Measurements from ENCODE around the gene EFL1. TPM values are rescaled to one million over a fixed set of nuclear protein-coding genes. Genes with fewer than 3 reads are reported as not detected.
A peak's percentile ranks its signal among the peaks of the same experiment; 100 is the strongest.
"Not testable (repeated sequence)": the region's sequence is repeated elsewhere in the genome, so short reads cannot be mapped to it uniquely, and the experiment has no call there.

EFL1 gene
- polyA plus RNA-seq, 1 donor (not counting 4 experiments of a cell fraction or from before 2014, with no cell fraction given) = 32.0 TPM

DNA sequence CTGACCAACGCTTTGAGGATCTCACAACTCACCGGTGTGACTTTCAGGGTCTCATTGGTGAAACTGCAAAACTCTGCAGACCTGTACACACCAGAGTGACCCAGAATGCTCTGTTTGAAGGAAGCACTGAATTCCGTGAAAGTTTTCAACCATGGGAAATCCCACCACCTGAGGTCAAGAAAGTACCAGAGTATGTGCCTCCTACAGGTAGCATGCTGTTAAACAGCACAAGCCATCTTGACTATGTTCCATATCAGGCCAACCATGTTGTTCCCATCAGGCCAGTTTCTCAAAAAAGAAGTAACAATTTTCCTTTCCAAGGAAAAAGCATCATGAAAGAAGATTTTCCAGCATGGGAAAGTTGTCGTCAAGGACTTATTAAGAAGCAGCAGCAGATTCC lies 19.9 kb upstream of the EFL1 start:
- H3K27me3 ChIP-seq (ENCODE audit: control insufficient read depth, extremely low read depth, insufficient read depth, low read length); H3K4me3 ChIP-seq (ENCODE audit: control insufficient read depth in 2 of 3, extremely low read depth in 1 of 3, insufficient read depth in 2 of 3, low read depth in 1 of 3, low read length in 3 of 3); H2AFZ ChIP-seq (ENCODE audit: control insufficient read depth, low read length); FAIRE-seq; H3K9me3 ChIP-seq (ENCODE audit: control insufficient read depth, low read depth, low read length); dilution Hi-C loops (cut with MboI; ENCODE audit: extremely low pct_ligation_motif_present, low sequenced_read_pairs); H3K27ac ChIP-seq (ENCODE audit: control insufficient read depth, insufficient read depth, low read length); H3K36me3 ChIP-seq (ENCODE audit: control insufficient read depth in 2 of 2, extremely low read depth in 1 of 2, insufficient read depth in 2 of 2, low read length in 2 of 2); H3K4me1 ChIP-seq (ENCODE audit: control insufficient read depth, extremely low read depth, insufficient read depth, low read length); H3K4me2 ChIP-seq (ENCODE audit: control insufficient read depth, extremely low read depth, insufficient read depth, low read depth, low read length); H4K20me1 ChIP-seq (ENCODE audit: control insufficient read depth, extremely low read depth, insufficient read depth, low read length); H3K79me2 ChIP-seq (ENCODE audit: control insufficient read depth, insufficient read depth, low read length); H3K9me1 ChIP-seq (ENCODE audit: control insufficient read depth, extremely low read depth, insufficient read depth, low read length); H3K9ac ChIP-seq (ENCODE audit: control insufficient read depth, extremely low read depth, insufficient read depth, low read length); DNase-seq (ENCODE audit: low read depth, low spot score): not testable (repeated sequence)

DNA sequence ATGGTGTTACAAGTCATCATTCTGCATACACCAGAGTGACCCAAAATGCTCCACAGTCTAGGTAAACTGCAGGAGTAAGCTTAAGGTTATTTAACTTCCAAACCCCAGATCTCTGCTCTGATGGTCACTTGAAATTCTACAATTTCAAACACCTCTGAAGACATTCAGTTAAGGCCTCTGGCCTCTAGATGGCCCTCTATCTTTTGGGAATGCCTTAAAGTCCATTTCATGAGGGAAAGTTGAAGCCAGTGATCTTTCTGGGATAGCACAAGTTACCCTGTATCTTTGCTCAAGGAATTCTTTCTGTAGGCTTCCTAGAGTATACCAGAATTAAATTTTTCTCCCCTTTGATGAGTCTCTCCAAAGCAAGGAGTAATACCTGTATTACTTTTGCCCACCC lies 18.7 kb upstream of the EFL1 start:
- H3K27ac ChIP-seq (ENCODE audit: control insufficient read depth, insufficient read depth, low read length); H2AFZ ChIP-seq (ENCODE audit: control insufficient read depth, low read length); DNase-seq (ENCODE audit: low read depth, low spot score); H3K4me2 ChIP-seq (ENCODE audit: control insufficient read depth, extremely low read depth, insufficient read depth, low read depth, low read length); H3K4me3 ChIP-seq (ENCODE audit: control insufficient read depth in 2 of 3, extremely low read depth in 1 of 3, insufficient read depth in 2 of 3, low read depth in 1 of 3, low read length in 3 of 3); H3K4me1 ChIP-seq (ENCODE audit: control insufficient read depth, extremely low read depth, insufficient read depth, low read length); H3K79me2 ChIP-seq (ENCODE audit: control insufficient read depth, insufficient read depth, low read length); H3K27me3 ChIP-seq (ENCODE audit: control insufficient read depth, extremely low read depth, insufficient read depth, low read length); dilution Hi-C loops (cut with MboI; ENCODE audit: extremely low pct_ligation_motif_present, low sequenced_read_pairs); H3K9me1 ChIP-seq (ENCODE audit: control insufficient read depth, extremely low read depth, insufficient read depth, low read length); H3K9ac ChIP-seq (ENCODE audit: control insufficient read depth, extremely low read depth, insufficient read depth, low read length); H3K9me3 ChIP-seq (ENCODE audit: control insufficient read depth, low read depth, low read length); H4K20me1 ChIP-seq (ENCODE audit: control insufficient read depth, extremely low read depth, insufficient read depth, low read length); H3K36me3 ChIP-seq (ENCODE audit: control insufficient read depth in 2 of 2, extremely low read depth in 1 of 2, insufficient read depth in 2 of 2, low read length in 2 of 2): not testable (repeated sequence)
- TF ChIP-seq, protein P1, sequence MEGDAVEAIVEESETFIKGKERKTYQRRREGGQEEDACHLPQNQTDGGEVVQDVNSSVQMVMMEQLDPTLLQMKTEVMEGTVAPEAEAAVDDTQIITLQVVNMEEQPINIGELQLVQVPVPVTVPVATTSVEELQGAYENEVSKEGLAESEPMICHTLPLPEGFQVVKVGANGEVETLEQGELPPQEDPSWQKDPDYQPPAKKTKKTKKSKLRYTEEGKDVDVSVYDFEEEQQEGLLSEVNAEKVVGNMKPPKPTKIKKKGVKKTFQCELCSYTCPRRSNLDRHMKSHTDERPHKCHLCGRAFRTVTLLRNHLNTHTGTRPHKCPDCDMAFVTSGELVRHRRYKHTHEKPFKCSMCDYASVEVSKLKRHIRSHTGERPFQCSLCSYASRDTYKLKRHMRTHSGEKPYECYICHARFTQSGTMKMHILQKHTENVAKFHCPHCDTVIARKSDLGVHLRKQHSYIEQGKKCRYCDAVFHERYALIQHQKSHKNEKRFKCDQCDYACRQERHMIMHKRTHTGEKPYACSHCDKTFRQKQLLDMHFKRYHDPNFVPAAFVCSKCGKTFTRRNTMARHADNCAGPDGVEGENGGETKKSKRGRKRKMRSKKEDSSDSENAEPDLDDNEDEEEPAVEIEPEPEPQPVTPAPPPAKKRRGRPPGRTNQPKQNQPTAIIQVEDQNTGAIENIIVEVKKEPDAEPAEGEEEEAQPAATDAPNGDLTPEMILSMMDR (optimal IDR thresholded peaks at IDR 0.05 in 1 of 3, IDR thresholded peaks at IDR 0.05 in 1 of 3, conservative IDR thresholded peaks at IDR 0.05 in 1 of 3; ENCODE audit: extremely low read depth in 1 of 3, insufficient read depth in 2 of 3, low read length in 3 of 3) = peak in 1 of 3 experiments; percentile 4
- peak; percentile 86 for FAIRE-seq

DNA sequence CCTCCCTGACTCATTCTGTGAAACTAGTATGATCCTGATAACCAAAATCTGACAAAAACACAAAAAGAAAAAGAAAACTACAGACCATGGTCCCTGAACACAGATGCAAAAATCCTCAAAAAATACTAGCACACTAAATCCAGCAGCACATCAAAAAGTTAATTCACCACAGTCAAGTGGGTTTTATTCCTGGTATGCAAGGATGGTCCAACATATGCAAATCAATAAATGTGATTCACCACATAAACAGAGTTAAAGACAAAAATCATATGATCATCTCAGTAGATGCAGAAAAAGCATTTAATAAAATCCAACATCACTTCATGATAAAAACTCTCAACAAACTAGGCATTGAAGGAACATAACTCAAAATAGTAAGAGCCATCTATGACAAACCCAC lies 12.9 kb upstream of the EFL1 start:
- H3K4me2 ChIP-seq (ENCODE audit: control insufficient read depth, extremely low read depth, insufficient read depth, low read depth, low read length) = no peak overlapping the region
- dilution Hi-C loops (cut with MboI; ENCODE audit: extremely low pct_ligation_motif_present, low sequenced_read_pairs) = no loop called here
- H3K9me3 ChIP-seq (ENCODE audit: control insufficient read depth, low read depth, low read length) = peaks cover 3% of the 10 kb centered on the region
- H3K36me3 ChIP-seq (ENCODE audit: control insufficient read depth in 2 of 2, extremely low read depth in 1 of 2, insufficient read depth in 2 of 2, low read length in 2 of 2) = no peaks in the 10 kb centered on the region
- no peaks in the 10 kb centered on the region for H4K20me1 ChIP-seq (ENCODE audit: control insufficient read depth, extremely low read depth, insufficient read depth, low read length)
- no peaks in the 10 kb centered on the region for H3K27me3 ChIP-seq (ENCODE audit: control insufficient read depth, extremely low read depth, insufficient read depth, low read length)
- no peak overlapping the region for H3K27ac ChIP-seq (ENCODE audit: control insufficient read depth, insufficient read depth, low read length)
- no peak for DNase-seq (ENCODE audit: low read depth, low spot score)
- no peak overlapping the region for H2AFZ ChIP-seq (ENCODE audit: control insufficient read depth, low read length)
- H3K79me2 ChIP-seq (ENCODE audit: control insufficient read depth, insufficient read depth, low read length) = no peaks in the 10 kb centered on the region
- no peak for TF ChIP-seq EZH2 (IDR thresholded peaks at IDR 0.05; ENCODE audit: low read length)
- TF ChIP-seq, protein P1 (optimal IDR thresholded peaks at IDR 0.05 in 1 of 3, IDR thresholded peaks at IDR 0.05 in 1 of 3, conservative IDR thresholded peaks at IDR 0.05 in 1 of 3; ENCODE audit: extremely low read depth in 1 of 3, insufficient read depth in 2 of 3, low read length in 3 of 3) = no peak
- no peak overlapping the region for H3K9ac ChIP-seq (ENCODE audit: control insufficient read depth, extremely low read depth, insufficient read depth, low read length)
- no peaks in the 10 kb centered on the region for H3K4me1 ChIP-seq (ENCODE audit: control insufficient read depth, extremely low read depth, insufficient read depth, low read length)
- no peaks in the 10 kb centered on the region for H3K9me1 ChIP-seq (ENCODE audit: control insufficient read depth, extremely low read depth, insufficient read depth, low read length)
- no peak overlapping the region for H3K4me3 ChIP-seq (ENCODE audit: control insufficient read depth in 2 of 3, extremely low read depth in 1 of 3, insufficient read depth in 2 of 3, low read depth in 1 of 3, low read length in 3 of 3)
- FAIRE-seq = no peak
